ENCODE results near the gene AGK. TPM values are rescaled to one million over a fixed set of nuclear protein-coding genes. Genes with fewer than 3 reads are reported as not detected.

AGK gene, protein sequence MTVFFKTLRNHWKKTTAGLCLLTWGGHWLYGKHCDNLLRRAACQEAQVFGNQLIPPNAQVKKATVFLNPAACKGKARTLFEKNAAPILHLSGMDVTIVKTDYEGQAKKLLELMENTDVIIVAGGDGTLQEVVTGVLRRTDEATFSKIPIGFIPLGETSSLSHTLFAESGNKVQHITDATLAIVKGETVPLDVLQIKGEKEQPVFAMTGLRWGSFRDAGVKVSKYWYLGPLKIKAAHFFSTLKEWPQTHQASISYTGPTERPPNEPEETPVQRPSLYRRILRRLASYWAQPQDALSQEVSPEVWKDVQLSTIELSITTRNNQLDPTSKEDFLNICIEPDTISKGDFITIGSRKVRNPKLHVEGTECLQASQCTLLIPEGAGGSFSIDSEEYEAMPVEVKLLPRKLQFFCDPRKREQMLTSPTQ
- 26.2 TPM for polyA plus RNA-seq (2013, experiment 1 of 2)
- 29.0 TPM for polyA plus RNA-seq (2013, experiment 2 of 2)

DNA sequence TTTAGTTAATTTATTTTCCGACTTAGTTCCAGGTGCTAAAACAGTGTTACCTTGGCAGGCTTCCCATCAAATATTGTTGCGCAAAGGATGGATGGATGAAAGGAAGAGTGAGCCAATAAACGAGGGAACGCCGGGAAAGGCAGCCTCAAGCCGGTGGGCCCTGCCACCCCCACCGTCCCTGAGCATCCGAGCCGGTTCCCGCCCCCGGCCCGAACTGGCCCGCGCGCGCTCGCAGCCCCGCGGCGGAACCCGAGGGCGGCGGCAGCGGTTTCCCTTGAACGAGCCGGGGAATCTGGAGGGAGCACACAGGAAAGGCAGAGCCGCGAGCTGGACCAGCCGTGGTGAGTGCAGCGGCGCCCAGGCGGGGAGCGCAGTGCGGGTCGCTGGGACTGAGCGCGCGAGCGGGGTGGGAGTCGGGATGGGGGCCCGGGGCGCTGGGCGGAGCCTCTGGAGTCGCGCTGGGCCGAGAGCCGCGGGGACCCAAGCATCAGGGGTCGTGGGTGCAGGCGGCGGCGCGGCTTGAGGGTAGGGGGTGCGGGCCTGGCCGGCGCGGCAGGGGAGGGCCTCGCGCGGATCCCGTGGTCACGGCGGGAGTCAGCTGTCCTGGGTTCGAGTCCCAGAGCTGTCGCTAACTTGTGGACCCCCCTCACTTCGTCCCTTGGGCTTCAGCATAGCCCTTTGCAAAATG is at the start of gene AGK:
Gene AGK (plus strand): TSS at position 317 of the 688 bp plus-strand sequence. CDS start 4,057 bp downstream, outside the sequence.
- H3K27ac ChIP-seq (ENCODE audit: low read depth, low read length), result no peak within 1 kb of the TSS
- peak within 1 kb of the TSS; percentile 63 for H3K4me3 ChIP-seq (ENCODE audit: low read length)
- no peak within 1 kb of the TSS for H2BK15ac ChIP-seq (replicated peaks; ENCODE audit: low read depth)
- peak within 1 kb of the TSS; percentile 68 for H4K5ac ChIP-seq (ENCODE audit: low read length)
- H3K4ac ChIP-seq (ENCODE audit: low read depth, low read length), result no peak within 1 kb of the TSS
- peak within 1 kb of the TSS; percentile 89 for H3K56ac ChIP-seq (ENCODE audit: low read length)
- no peak within 1 kb of the TSS for H3K23ac ChIP-seq (ENCODE audit: low read length)
- peak within 1 kb of the TSS; percentile 81 for H3K4me2 ChIP-seq (ENCODE audit: low read length)
- peak within 1 kb of the TSS; percentile 70 for H3K9ac ChIP-seq (ENCODE audit: low read length)
- peak; percentile 84 for DNase-seq
- peak within 1 kb of the TSS; percentile 59 for H4K8ac ChIP-seq (ENCODE audit: low read depth, low read length)
- H3K79me2 ChIP-seq (ENCODE audit: control insufficient read depth, insufficient read depth, low read length), result peaks cover 2% of the 10 kb centered on the region
- H3K4me1 ChIP-seq (ENCODE audit: control insufficient read depth, low read depth, low read length), result peaks cover 2% of the 10 kb centered on the region
- no peak within 1 kb of the TSS for H2BK120ac ChIP-seq (ENCODE audit: low read depth, low read length)
- no peak within 1 kb of the TSS for H2AK5ac ChIP-seq (ENCODE audit: low read length)
- no peaks in the 10 kb centered on the region for H3K79me1 ChIP-seq (ENCODE audit: low read length)
- H2BK5ac ChIP-seq (ENCODE audit: low read length), result no peak within 1 kb of the TSS
- no peaks in the 10 kb centered on the region for H3K36me3 ChIP-seq (ENCODE audit: control insufficient read depth, insufficient read depth, low read length)
- WGBS (ENCODE audit: extremely low coverage, insufficient coverage, low lambda C conversion rate), result no CpG with 5 or more reads among the region's 66 CpGs
- no peaks in the 10 kb centered on the region for H3K27me3 ChIP-seq (ENCODE audit: insufficient read depth, low read length, poor library complexity)
- peak within 1 kb of the TSS; percentile 1 for H3K18ac ChIP-seq (ENCODE audit: low read length)

DNA sequence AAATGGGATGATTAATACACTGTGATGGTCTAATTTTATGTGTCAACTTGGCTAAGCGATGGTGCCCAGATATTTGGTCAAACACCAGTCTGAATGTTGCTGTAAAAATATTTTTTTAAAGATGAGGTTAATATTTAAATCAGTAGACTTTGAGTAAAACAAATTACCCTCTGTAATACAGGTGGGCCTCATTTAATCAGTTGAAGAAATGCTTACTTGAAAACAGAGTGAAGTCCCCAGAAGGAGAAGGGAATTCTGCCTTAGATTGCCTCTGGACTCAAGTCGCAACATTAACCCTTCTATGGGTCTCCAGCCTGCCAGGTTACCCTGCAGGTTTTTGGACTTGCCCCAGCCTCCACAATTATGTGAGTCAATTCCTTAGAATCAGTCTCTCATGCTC is 49.8 kb upstream of the AGK start:
- Histone ChIP-seq H3K4me2 (ENCODE audit: low read length) (no peak overlapping the region), H2BK120ac (ENCODE audit: low read depth, low read length) (no peak overlapping the region)
- WGBS (ENCODE audit: extremely low coverage, insufficient coverage, low lambda C conversion rate), result no CpG with 5 or more reads among the region's 2 CpGs

DNA sequence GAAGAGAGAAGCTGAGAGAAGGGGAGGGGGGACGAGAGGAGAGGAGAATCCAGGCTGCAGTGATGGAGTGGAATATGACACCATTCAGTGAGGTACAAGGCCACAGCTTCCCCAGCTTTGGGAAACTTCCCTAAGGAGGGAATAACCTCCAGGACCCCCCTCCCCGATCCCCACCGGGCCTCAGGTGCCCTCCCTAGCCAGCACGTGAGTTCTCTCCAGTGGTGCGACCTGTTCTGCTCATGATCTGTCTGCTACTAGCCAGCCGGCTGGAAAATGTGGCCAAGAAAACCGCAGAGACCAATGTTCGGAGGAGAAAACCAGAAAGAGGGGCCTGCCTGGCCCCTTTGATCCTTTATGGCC is 39.9 kb upstream of the AGK start:
- H2AK5ac ChIP-seq (ENCODE audit: low read length), result no peak overlapping the region
- H3K23ac ChIP-seq (ENCODE audit: low read length), result no peak overlapping the region
- H2BK15ac ChIP-seq (replicated peaks; ENCODE audit: low read depth), result no peak overlapping the region
- H3K56ac ChIP-seq (ENCODE audit: low read length), result peak overlapping the region; percentile 83
- no peaks in the 10 kb centered on the region for H3K79me1 ChIP-seq (ENCODE audit: low read length)
- peaks cover 2% of the 10 kb centered on the region for H3K4me1 ChIP-seq (ENCODE audit: control insufficient read depth, low read depth, low read length)
- H3K27ac ChIP-seq (ENCODE audit: low read depth, low read length), result no peak overlapping the region
- peak; percentile 39 for DNase-seq
- no peak overlapping the region for H3K4ac ChIP-seq (ENCODE audit: low read depth, low read length)
- H3K27me3 ChIP-seq (ENCODE audit: insufficient read depth, low read length, poor library complexity), result no peaks in the 10 kb centered on the region
- H4K5ac ChIP-seq (ENCODE audit: low read length), result no peak overlapping the region
- H3K4me3 ChIP-seq (ENCODE audit: low read length), result peak overlapping the region; percentile 0
- H2BK5ac ChIP-seq (ENCODE audit: low read length), result no peak overlapping the region
- peak overlapping the region; percentile 77 for H3K4me2 ChIP-seq (ENCODE audit: low read length)
- no peaks in the 10 kb centered on the region for H3K79me2 ChIP-seq (ENCODE audit: control insufficient read depth, insufficient read depth, low read length)
- peak overlapping the region; percentile 52 for H3K9ac ChIP-seq (ENCODE audit: low read length)
- H4K8ac ChIP-seq (ENCODE audit: low read depth, low read length), result no peak overlapping the region
- H3K18ac ChIP-seq (ENCODE audit: low read length), result peak overlapping the region; percentile 15
- H3K36me3 ChIP-seq (ENCODE audit: control insufficient read depth, insufficient read depth, low read length), result no peaks in the 10 kb centered on the region
- WGBS (ENCODE audit: extremely low coverage, insufficient coverage, low lambda C conversion rate), result no CpG with 5 or more reads among the region's 8 CpGs
- no peak overlapping the region for H2BK120ac ChIP-seq (ENCODE audit: low read depth, low read length)

More for the DNA sequence above, 49.8 kb upstream of the AGK start:
- no peak overlapping the region for H3K9ac ChIP-seq (ENCODE audit: low read length)
- no peaks in the 10 kb centered on the region for H3K27me3 ChIP-seq (ENCODE audit: insufficient read depth, low read length, poor library complexity)
- H3K36me3 ChIP-seq (ENCODE audit: control insufficient read depth, insufficient read depth, low read length), result no peaks in the 10 kb centered on the region
- H2BK5ac ChIP-seq (ENCODE audit: low read length), result no peak overlapping the region
- no peaks in the 10 kb centered on the region for H3K79me1 ChIP-seq (ENCODE audit: low read length)
- no peak overlapping the region for H2AK5ac ChIP-seq (ENCODE audit: low read length)
- H4K8ac ChIP-seq (ENCODE audit: low read depth, low read length), result no peak overlapping the region
- no peak overlapping the region for H3K4me3 ChIP-seq (ENCODE audit: low read length)
- no peak overlapping the region for H3K18ac ChIP-seq (ENCODE audit: low read length)
- H3K4me1 ChIP-seq (ENCODE audit: control insufficient read depth, low read depth, low read length), result no peaks in the 10 kb centered on the region
- no peaks in the 10 kb centered on the region for H3K79me2 ChIP-seq (ENCODE audit: control insufficient read depth, insufficient read depth, low read length)
- H3K23ac ChIP-seq (ENCODE audit: low read length), result no peak overlapping the region
- H4K5ac ChIP-seq (ENCODE audit: low read length), result no peak overlapping the region
- no peak overlapping the region for H3K27ac ChIP-seq (ENCODE audit: low read depth, low read length)
- no peak overlapping the region for H3K56ac ChIP-seq (ENCODE audit: low read length)
- H2BK15ac ChIP-seq (replicated peaks; ENCODE audit: low read depth), result no peak overlapping the region
- DNase-seq, result no peak
- no peak overlapping the region for H3K4ac ChIP-seq (ENCODE audit: low read depth, low read length)

DNA sequence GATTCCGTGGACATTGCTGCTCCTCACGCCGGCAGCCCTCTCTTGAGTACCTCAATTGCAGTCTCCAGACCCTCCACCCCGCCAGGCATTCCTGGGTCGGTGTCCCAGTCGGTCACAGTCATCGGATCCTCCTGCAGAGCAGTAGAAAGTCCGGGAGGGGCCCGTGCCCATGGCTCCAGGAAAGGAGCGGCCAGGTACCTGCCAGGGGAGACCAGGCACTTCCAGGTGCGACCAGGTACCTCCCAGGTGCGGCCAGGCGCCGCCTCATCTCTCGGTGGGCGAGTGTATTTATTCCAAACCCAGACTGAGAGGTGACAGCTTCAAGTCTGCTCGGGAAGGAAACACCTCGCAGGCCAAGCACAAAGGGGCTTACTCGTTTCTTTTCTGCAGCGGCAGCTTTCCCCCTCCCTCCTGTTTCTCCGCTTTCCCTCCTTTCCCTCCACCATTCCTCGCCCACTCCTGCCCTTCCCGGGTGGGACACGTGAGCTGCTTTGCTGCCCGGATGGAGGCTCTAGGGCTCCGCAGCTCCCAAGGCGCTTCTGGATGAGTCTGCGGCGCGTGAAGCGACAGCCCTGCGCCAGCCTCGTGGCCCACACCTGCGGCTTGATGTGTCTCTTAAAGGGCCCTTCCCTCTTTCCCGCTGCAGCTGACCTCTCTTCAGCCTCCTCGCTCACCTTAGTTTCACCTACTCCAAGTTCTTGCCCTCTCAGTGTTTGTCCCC is 39.4 kb upstream of the AGK start:
- no peak overlapping the region for H2AK5ac ChIP-seq (ENCODE audit: low read length)
- peak overlapping the region; percentile 83 for H3K56ac ChIP-seq (ENCODE audit: low read length)
- peak overlapping the region; percentile 77 for H3K4me2 ChIP-seq (ENCODE audit: low read length)
- no peak overlapping the region for H4K8ac ChIP-seq (ENCODE audit: low read depth, low read length)
- H3K27ac ChIP-seq (ENCODE audit: low read depth, low read length), result no peak overlapping the region
- H3K4ac ChIP-seq (ENCODE audit: low read depth, low read length), result no peak overlapping the region
- H3K9ac ChIP-seq (ENCODE audit: low read length), result peak overlapping the region; percentile 52
- no peaks in the 10 kb centered on the region for H3K27me3 ChIP-seq (ENCODE audit: insufficient read depth, low read length, poor library complexity)
- H3K79me1 ChIP-seq (ENCODE audit: low read length), result no peaks in the 10 kb centered on the region
- H3K23ac ChIP-seq (ENCODE audit: low read length), result no peak overlapping the region
- H2BK15ac ChIP-seq (replicated peaks; ENCODE audit: low read depth), result no peak overlapping the region
- no peak overlapping the region for H2BK120ac ChIP-seq (ENCODE audit: low read depth, low read length)
- H3K36me3 ChIP-seq (ENCODE audit: control insufficient read depth, insufficient read depth, low read length), result no peaks in the 10 kb centered on the region
- no peaks in the 10 kb centered on the region for H3K79me2 ChIP-seq (ENCODE audit: control insufficient read depth, insufficient read depth, low read length)
- no peak overlapping the region for H4K5ac ChIP-seq (ENCODE audit: low read length)
- peak; percentile 74 for DNase-seq
- WGBS (ENCODE audit: extremely low coverage, insufficient coverage, low lambda C conversion rate), result no CpG with 5 or more reads among the region's 36 CpGs
- H3K18ac ChIP-seq (ENCODE audit: low read length), result peak overlapping the region; percentile 15
- peak overlapping the region; percentile 23 for H3K4me3 ChIP-seq (ENCODE audit: low read length)
- H2BK5ac ChIP-seq (ENCODE audit: low read length), result no peak overlapping the region
- H3K4me1 ChIP-seq (ENCODE audit: control insufficient read depth, low read depth, low read length), result peaks cover 2% of the 10 kb centered on the region

DNA sequence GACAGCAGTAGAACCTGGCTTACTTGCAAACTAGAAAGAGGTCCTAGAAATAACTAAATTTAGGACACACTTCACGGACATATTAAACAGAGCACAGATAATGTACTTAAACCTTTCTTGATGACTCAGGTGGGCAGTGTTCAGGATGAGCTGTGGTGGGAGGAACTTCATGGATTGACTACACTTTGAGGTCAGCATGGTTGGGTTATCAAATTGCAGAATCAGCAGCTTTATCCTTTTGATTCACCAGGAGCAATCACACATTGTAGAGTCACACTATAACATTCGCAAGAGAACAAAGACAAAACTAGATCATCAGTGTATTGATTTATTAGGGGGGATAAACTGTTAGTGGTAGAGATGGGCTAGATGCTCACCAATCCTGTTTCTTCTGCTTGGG is 38.6 kb upstream of the AGK start:
- Histone ChIP-seq H4K5ac (ENCODE audit: low read length) (no peak overlapping the region), H3K23ac (ENCODE audit: low read length) (no peak overlapping the region), H3K56ac (ENCODE audit: low read length) (no peak overlapping the region), H2AK5ac (ENCODE audit: low read length) (no peak overlapping the region), H3K79me2 (ENCODE audit: control insufficient read depth, insufficient read depth, low read length) (no peaks in the 10 kb centered on the region), H3K36me3 (ENCODE audit: control insufficient read depth, insufficient read depth, low read length) (no peaks in the 10 kb centered on the region), H3K4me2 (ENCODE audit: low read length) (no peak overlapping the region), H4K8ac (ENCODE audit: low read depth, low read length) (no peak overlapping the region), H3K4ac (ENCODE audit: low read depth, low read length) (no peak overlapping the region), H3K9ac (ENCODE audit: low read length) (no peak overlapping the region), H3K4me3 (ENCODE audit: low read length) (no peak overlapping the region), H2BK15ac (replicated peaks; ENCODE audit: low read depth) (no peak overlapping the region), H3K4me1 (ENCODE audit: control insufficient read depth, low read depth, low read length) (peaks cover 2% of the 10 kb centered on the region), H3K27ac (ENCODE audit: low read depth, low read length) (no peak overlapping the region), H3K79me1 (ENCODE audit: low read length) (no peaks in the 10 kb centered on the region), H2BK5ac (ENCODE audit: low read length) (no peak overlapping the region), H3K27me3 (ENCODE audit: insufficient read depth, low read length, poor library complexity) (no peaks in the 10 kb centered on the region), H3K18ac (ENCODE audit: low read length) (no peak overlapping the region), H2BK120ac (ENCODE audit: low read depth, low read length) (no peak overlapping the region)
- no peak for DNase-seq
- no CpG with 5 or more reads among the region's 2 CpGs for WGBS (ENCODE audit: extremely low coverage, insufficient coverage, low lambda C conversion rate)
